K562 treated with DMSO at 1 percent for 48 hours (cell line): ENCODE results near the gene ITGB1BP2. TPM values are rescaled to one million over a fixed set of nuclear protein-coding genes. Genes with fewer than 3 reads are reported as not detected.

ENCODE experiments used
- total RNA-seq: library from RNA; unstranded; fragments of 300-600 nt; gene quantifications from 2 replicates; pipeline ENCODE4 v1.2.3, GENCODE V29; 2022; ENCODE audit warnings: low replicate concordance; ENCODE audit errors: extremely low read depth

ITGB1BP2 gene
- total RNA-seq = not detected in 2 replicates

GRCh38 chrX:71301195-71301924 lies at the start of gene ITGB1BP2:
ITGB1BP2 (plus strand) TSS chrX:71301750; CDS start chrX:71301807, 57 bp downstream.

GRCh38 chrX:71254092-71254963 lies 47.2 kb upstream of the ITGB1BP2 start, which contains the start of gene ZMYM3:
ZMYM3 (minus strand) TSS chrX:71254140; CDS start chrX:71253255, 885 bp downstream.

GRCh38 chrX:71283403-71284143 lies 18.0 kb upstream of the ITGB1BP2 start, which contains the start of gene NONO:
NONO (plus strand) TSS chrX:71283635; CDS start chrX:71290638, 7,003 bp downstream.

Other genes starting within 250 kb of the ITGB1BP2 start
- gene SNX12, start 233.4 kb upstream of the ITGB1BP2 start, total RNA-seq = not detected in 2 replicates
- gene FOXO4, start 205.9 kb upstream of the ITGB1BP2 start, total RNA-seq = not detected in 2 replicates
- gene CXorf65, start 195.0 kb upstream of the ITGB1BP2 start, total RNA-seq = not detected in 2 replicates
- gene IL2RG, start 190.2 kb upstream of the ITGB1BP2 start, total RNA-seq = not detected in 2 replicates
- gene MED12, start 183.2 kb upstream of the ITGB1BP2 start, total RNA-seq = not detected in 2 replicates
- not detected in 2 replicates for gene NLGN3, start 156.9 kb upstream of the ITGB1BP2 start, total RNA-seq
- gene GJB1, start 78.5 kb upstream of the ITGB1BP2 start, total RNA-seq = not detected in 2 replicates
- gene ZMYM3, start 47.6 kb upstream of the ITGB1BP2 start, total RNA-seq = not detected in 2 replicates
- gene NONO, start 18.1 kb upstream of the ITGB1BP2 start, total RNA-seq = 314 TPM in 1 of 2 replicates, not detected in the other
- not detected in 2 replicates for gene TAF1, start 64.6 kb downstream of the ITGB1BP2 start, total RNA-seq
- gene OGT, start 231.4 kb downstream of the ITGB1BP2 start, total RNA-seq = not detected in 2 replicates